Endodermal cell (in vitro differentiated cells): ENCODE results near the gene GRIK4. TPM values are rescaled to one million over a fixed set of nuclear protein-coding genes. Genes with fewer than 3 reads are reported as not detected.

ENCODE experiments used
- DNase-seq: peaks from one replicate; pipeline ENCODE4 v3.0.0-alpha.2; 2017
- H3K27ac ChIP-seq: 2 replicates; pipeline ENCODE4 v1.5.1; 2013; ENCODE audit warnings: mild to moderate bottlenecking, low read depth, low read length, moderate library complexity
- H3K27me3 ChIP-seq: 2 replicates; pipeline ENCODE4 v1.6.1; 2013; ENCODE audit warnings: mild to moderate bottlenecking, low read length, moderate library complexity; ENCODE audit not compliant: insufficient read depth, control insufficient read depth, poor library complexity, severe bottlenecking
- H3K36me3 ChIP-seq: 2 replicates; pipeline ENCODE4 v1.7.0; 2013; ENCODE audit warnings: mild to moderate bottlenecking, low read length, moderate library complexity; ENCODE audit not compliant: control insufficient read depth, insufficient read depth
- H3K4me1 ChIP-seq: one replicate; pipeline ENCODE4 v1.7.0; 2013; ENCODE audit warnings: low read length; ENCODE audit not compliant: control insufficient read depth, insufficient read depth
- H3K4me3 ChIP-seq: 2 replicates; pipeline ENCODE4 v1.5.1; 2013; ENCODE audit warnings: mild to moderate bottlenecking, low read length, moderate library complexity
- H3K9ac ChIP-seq: 2 replicates; pipeline ENCODE4 v1.6.1; 2013; ENCODE audit warnings: mild to moderate bottlenecking, low read length, moderate library complexity; ENCODE audit not compliant: poor library complexity, severe bottlenecking; ENCODE audit errors: extremely low read depth
- H3K9me3 ChIP-seq: 2 replicates; pipeline ENCODE4 v1.6.1; 2013; ENCODE audit warnings: mild to moderate bottlenecking, low read length, moderate library complexity; ENCODE audit not compliant: control insufficient read depth
- H3K27ac Mint-ChIP-seq: 2 replicates; pipeline ENCODE4 v1.8.0; 2020; ENCODE audit warnings: mixed read lengths
- H3K27me3 Mint-ChIP-seq: 2 replicates; pipeline ENCODE4 v1.8.0; 2021; ENCODE audit warnings: mild to moderate bottlenecking, mixed read lengths; ENCODE audit not compliant: insufficient read depth
- H3K36me3 Mint-ChIP-seq: 2 replicates; pipeline ENCODE4 v1.8.0; 2020; ENCODE audit warnings: low read depth, mixed read lengths
- H3K4me1 Mint-ChIP-seq: 2 replicates; pipeline ENCODE4 v1.8.0; 2020; ENCODE audit warnings: mixed read lengths
- H3K4me3 Mint-ChIP-seq: 2 replicates; pipeline ENCODE4 v1.8.0; 2020; ENCODE audit warnings: mild to moderate bottlenecking, moderate library complexity, mixed read lengths
- H3K9me3 Mint-ChIP-seq: 2 replicates; pipeline ENCODE4 v1.8.0; 2020; ENCODE audit warnings: mild to moderate bottlenecking, mixed read lengths
- WGBS, 2 experiments: methylation state at CpG; one replicate each; pipeline versions ENCODE4 v1.1.5 to v1.1.7; 2013; ENCODE audit warnings: missing lambda C conversion rate in 2 of 2, mixed read lengths in 1 of 2; ENCODE audit not compliant: insufficient coverage in 1 of 2, insufficient read length in 1 of 2; 5-methylcytosine and 5-hydroxymethylcytosine counted together
- total RNA-seq, 2 donors: library from RNA; stranded (reverse); fragmentation: NEBNext Ultra II Directional in 1 of 2; extraction: Animal tissue kit (Norgen Biotek cat#: 25700) in 1 of 2; gene quantifications; 2 replicates in 1 of 2; 3 replicates in 1 of 2; pipeline ENCODE4 v1.2.1, GENCODE V29; 2021
- TF ChIP-seq, protein P1 (sequence below): fragments of 200-600 bp; sonication (generic); conservative IDR thresholded peaks from 2 replicates; pipeline ENCODE4 v1.5.0; 2021; ENCODE audit warnings: antibody characterized with exemption, mild to moderate bottlenecking

The GRIK4 gene
- total RNA-seq, 2 donors from 2014 or later = 1.7 to 3.5 TPM

DNA sequence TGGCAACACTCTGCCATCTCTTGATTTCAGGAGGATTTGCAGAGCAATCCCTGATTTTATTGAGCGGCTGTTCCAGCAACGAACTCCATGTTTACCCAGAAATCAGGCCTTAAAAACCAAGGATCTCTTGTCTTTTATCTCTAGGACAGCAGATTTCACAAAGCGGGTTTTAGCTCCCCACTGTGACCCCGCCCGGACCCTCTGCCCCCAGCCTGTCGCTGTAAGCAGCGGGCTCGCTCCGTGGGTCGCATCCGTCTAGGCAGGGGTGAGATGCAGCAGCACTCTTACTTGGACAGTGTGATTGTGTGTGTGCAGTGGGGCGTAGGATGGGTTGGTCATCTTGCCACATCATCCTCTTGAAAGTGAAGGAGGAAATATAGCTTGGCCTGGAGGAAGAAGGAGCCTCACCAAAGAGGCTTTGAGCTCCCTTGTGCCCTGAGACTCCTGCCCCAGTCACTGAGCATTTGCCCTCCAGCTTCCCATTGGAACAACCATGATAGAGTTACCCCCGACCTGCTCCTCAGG is 323.2 kb downstream of the GRIK4 start:
- Histone ChIP-seq H3K9ac (no peak overlapping the region), H3K27me3 (no peaks in the 10 kb centered on the region), H3K36me3 (no peaks in the 10 kb centered on the region), H3K27ac (no peak overlapping the region), H3K4me3 (no peak overlapping the region), H3K4me1 (no peaks in the 10 kb centered on the region), H3K9me3 (no peaks in the 10 kb centered on the region)
- H3K4me1 Mint-ChIP-seq = peaks cover 3% of the 10 kb centered on the region
- TF ChIP-seq, protein P1, sequence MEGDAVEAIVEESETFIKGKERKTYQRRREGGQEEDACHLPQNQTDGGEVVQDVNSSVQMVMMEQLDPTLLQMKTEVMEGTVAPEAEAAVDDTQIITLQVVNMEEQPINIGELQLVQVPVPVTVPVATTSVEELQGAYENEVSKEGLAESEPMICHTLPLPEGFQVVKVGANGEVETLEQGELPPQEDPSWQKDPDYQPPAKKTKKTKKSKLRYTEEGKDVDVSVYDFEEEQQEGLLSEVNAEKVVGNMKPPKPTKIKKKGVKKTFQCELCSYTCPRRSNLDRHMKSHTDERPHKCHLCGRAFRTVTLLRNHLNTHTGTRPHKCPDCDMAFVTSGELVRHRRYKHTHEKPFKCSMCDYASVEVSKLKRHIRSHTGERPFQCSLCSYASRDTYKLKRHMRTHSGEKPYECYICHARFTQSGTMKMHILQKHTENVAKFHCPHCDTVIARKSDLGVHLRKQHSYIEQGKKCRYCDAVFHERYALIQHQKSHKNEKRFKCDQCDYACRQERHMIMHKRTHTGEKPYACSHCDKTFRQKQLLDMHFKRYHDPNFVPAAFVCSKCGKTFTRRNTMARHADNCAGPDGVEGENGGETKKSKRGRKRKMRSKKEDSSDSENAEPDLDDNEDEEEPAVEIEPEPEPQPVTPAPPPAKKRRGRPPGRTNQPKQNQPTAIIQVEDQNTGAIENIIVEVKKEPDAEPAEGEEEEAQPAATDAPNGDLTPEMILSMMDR = no peak
- no peak overlapping the region for H3K27ac Mint-ChIP-seq
- H3K27me3 Mint-ChIP-seq = no peaks in the 10 kb centered on the region
- no peaks in the 10 kb centered on the region for H3K9me3 Mint-ChIP-seq
- no peak for DNase-seq
- H3K4me3 Mint-ChIP-seq = no peak overlapping the region
- H3K36me3 Mint-ChIP-seq = no peaks in the 10 kb centered on the region
- 70 to 88% methylated on average over 5 to 13 of the region's 13 CpGs for WGBS, 2 experiments

DNA sequence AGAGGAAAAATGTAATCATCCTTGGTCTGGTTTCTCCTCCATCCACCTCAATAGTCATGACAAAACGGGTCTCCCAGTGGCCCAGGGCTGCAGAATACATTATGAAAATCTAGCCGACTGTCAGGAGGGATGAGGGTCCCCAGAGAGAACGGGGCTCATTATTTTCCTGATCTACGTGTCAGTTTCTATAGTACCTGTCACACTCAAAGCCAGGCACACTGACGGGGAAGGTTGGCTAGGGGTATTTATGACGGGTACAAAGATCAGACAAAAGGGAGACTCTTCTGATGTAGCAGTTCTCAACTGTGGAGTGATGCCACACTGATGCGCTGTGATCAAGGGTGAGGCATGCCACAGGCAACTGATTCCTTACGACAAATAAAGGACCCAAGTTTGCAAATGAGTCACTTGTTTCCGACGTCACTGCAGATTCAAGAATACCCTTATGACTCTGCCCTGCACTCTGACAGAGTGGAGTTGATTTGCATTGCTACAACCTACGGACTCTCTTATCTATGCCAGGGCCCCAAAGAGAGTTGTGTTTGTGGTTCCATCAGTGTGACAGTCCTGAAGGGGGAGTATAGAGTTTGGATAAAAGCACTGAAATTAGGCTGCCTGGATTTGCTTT is 324.2 kb downstream of the GRIK4 start:
- Mint-ChIP-seq H3K4me3 (no peak overlapping the region), H3K4me1 (peaks cover 3% of the 10 kb centered on the region), H3K36me3 (no peaks in the 10 kb centered on the region), H3K27ac (no peak overlapping the region), H3K9me3 (no peaks in the 10 kb centered on the region), H3K27me3 (no peaks in the 10 kb centered on the region)
- Histone ChIP-seq H3K4me3 (no peak overlapping the region), H3K27me3 (no peaks in the 10 kb centered on the region), H3K9ac (no peak overlapping the region), H3K36me3 (no peaks in the 10 kb centered on the region), H3K4me1 (no peaks in the 10 kb centered on the region), H3K9me3 (no peaks in the 10 kb centered on the region), H3K27ac (no peak overlapping the region)
- no peak for DNase-seq
- TF ChIP-seq, protein P1 = peak; percentile 29
- WGBS, 2 experiments = 85 to 91% methylated on average over 10 to 11 of the region's 11 CpGs

DNA sequence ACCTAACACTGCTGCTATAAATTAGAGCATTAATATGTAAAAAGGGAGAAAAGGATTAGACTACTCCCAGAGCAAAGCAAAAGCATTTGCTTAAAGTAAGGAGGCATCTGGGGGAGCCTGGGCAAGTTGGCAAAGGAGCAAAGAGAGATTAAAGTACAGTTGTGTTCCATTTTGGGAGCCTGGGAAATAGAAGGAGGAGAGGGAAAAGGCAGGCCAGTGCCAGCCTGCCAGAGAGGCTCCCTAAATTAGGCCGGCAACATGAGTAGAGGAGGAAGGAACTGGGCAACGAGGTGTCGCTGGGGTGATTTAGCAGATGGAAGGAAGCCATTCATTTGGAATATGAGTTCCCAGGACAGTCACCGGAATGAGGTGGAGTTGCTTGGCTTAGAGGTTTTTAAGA is 326.1 kb downstream of the GRIK4 start:
- H3K27me3 ChIP-seq = no peaks in the 10 kb centered on the region
- H3K27ac Mint-ChIP-seq = no peak overlapping the region
- TF ChIP-seq, protein P1 = no peak
- no peak overlapping the region for H3K27ac ChIP-seq
- no peak overlapping the region for H3K4me3 Mint-ChIP-seq
- no peaks in the 10 kb centered on the region for H3K36me3 ChIP-seq
- H3K4me1 ChIP-seq = no peaks in the 10 kb centered on the region
- no peak overlapping the region for H3K4me3 ChIP-seq
- H3K36me3 Mint-ChIP-seq = no peaks in the 10 kb centered on the region
- H3K4me1 Mint-ChIP-seq = peaks cover 3% of the 10 kb centered on the region
- no peaks in the 10 kb centered on the region for H3K9me3 Mint-ChIP-seq
- H3K9ac ChIP-seq = no peak overlapping the region
- DNase-seq = no peak
- H3K27me3 Mint-ChIP-seq = no peaks in the 10 kb centered on the region
- 86 to 89% methylated on average over 3 of the region's 4 CpGs for WGBS, 2 experiments
- H3K9me3 ChIP-seq = no peaks in the 10 kb centered on the region
